HG03558 (cell line): Measurements from ENCODE around the gene IQSEC1.
A peak's percentile ranks its signal among the peaks of the same experiment; 100 is the strongest.

ENCODE experiments used
- ATAC-seq: cut with Tn5 transposase; IDR thresholded peaks from one replicate; pipeline ENCODE4 v1.9.1; 2021; ENCODE audit warnings: moderate number of reproducible peaks; ENCODE audit not compliant: unreplicated experiment; ENCODE audit errors: extremely low read depth

The IQSEC1 gene

DNA sequence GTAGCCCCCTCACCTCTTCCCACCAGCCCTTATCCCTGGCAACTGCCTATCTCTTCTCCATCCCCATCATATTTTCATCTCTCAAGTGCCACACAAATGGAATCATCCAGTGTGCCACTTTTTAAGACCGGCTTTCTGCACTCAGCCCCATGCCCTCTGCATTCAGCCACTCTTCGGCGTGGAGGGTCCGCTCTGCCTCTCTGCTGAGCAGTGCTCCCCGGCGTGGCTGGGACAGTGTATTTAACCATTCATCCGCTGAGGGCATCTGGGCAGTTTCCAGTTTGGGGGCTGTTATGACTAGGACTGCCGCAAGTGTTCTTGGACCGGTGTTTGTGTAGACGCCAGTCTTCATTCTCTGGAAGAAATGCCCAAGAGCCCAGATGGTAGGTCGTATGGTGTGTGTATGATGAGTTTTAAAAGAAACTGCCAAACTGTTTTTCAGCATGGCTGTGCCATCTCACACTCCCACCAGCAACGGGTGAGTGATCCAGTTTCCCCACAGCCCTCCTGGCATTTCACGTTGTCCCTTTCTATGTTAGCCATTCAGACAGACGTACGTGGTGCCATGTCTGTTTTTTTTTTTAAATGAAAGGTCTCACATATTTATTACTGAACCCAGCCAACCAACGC, 20.9 kb downstream of the IQSEC1 start:
- ATAC-seq, result no peak

DNA sequence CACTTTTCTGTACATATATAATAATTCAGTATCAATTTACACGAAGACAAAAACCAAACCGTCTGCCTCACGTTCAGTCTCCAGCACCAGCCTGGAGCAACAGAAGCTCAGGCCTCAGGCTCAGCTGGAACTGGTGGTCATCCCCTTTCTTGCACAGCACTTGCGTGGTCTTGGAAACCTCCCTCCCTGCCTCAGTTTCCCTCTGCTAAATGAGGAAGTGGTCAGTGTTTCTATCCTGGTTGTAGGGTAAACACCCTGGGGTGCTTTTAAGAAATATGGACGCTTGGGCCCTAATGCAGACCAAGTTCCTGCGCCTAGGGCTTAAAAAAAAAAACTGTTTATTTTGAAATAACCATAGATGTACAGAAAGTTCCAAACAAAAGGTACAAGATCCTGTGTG, 21.6 kb downstream of the IQSEC1 start:
- ATAC-seq, result no peak

DNA sequence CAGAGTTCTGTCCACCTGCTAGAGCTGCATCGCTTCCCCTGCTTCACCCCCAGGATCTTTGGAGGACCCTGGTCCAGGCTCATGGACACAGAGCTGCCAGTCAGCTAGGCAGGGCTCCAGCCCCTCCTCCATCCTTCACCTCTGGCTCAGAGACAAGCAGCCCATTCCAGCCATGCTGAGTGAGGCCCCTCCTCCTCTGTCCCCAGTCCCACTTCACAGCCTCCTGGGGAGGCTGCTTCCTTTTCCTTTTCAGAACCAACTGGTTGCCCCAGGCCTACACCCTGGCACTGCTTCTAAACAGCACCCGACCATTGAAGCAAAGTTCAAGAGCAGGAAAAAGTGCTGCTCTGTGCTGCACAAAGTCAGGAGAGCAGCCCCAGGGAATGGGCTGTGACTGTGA, 22.2 kb downstream of the IQSEC1 start:
- no peak for ATAC-seq

- ATAC-seq, result no peak
These were observed 22.8 kb downstream of the IQSEC1 start for GRCh38 chr3:13050446-13050845.

- ATAC-seq, result no peak
These were observed 23.8 kb downstream of the IQSEC1 start for GRCh38 chr3:13049400-13049799.

- no peak for ATAC-seq
These were observed 25.7 kb downstream of the IQSEC1 start for GRCh38 chr3:13047296-13048165.

DNA sequence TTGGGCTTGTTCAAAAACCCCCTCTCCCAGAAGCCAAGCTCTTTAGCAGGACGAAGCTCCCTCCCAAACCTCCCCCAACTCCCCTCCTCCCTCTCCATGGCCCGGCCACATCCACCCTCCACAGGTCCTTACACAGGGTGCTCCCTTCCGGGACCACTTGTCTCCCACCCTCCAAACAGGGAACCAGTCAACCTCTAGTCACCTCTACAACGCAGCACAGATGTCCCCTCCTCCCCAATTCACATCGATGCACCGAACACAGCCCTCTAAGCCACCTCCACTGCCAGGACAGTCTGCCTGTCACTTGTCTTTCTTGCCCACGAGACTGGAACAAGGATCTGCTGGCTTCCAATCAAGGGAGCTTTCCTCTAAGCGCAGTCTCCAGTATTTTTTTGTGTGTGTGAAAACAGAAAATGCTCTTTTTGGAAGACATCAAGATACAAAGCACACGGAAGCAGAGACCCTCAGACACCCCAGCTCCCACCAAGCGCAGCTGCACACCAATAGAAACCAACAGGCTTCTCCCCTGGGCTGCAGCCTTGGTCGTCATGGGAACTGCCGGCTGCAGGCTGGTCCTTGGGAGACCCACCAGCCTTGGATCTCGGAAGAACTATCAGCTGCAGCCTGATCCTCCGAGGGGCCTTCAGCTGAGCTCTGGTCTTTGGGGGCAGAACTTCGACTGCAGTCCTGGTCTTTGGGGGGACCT, 26.5 kb downstream of the IQSEC1 start:
- ATAC-seq, result peak; percentile 15

GRCh38 chr3:13045904-13046568, 27.2 kb downstream of the IQSEC1 start:
- ATAC-seq, result peak; percentile 69

- ATAC-seq, result no peak
These were observed 27.9 kb downstream of the IQSEC1 start for GRCh38 chr3:13045241-13045903.

DNA sequence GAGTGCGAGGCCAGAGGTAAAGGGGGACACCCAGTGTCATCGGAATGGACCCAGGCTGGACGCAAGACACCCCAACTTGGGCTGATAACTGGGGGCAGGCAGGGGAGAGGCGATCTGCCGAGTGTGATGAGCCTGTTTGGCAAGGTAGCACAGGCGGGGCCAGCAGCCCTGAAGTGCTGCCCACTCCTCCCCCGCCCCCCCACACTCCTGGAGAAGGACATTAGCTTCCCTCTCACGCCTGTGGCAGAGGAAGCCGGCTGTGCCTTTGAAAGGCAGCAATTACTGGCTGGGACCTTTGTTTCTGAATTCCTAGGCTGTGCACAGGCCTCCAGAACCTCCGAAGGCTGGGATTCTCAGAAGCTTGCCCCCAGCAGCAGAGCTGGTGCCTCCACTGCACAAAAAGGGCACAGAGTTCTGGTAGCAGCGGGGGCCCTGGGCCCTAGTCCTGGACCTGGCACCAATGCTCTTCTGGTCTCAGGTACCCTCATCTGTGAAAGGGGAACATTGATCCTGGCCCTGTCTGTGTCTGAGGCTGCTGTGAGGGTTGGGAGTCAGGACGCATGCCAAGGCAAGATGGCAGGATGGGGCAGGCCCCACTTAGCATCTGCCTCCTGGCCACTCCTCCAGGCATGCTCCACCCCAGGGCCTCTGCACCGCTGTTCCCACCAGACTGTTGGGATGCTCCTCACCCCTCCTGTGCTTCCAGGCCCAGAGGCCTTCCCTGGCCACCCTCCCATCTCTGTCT, 28.6 kb downstream of the IQSEC1 start:
- ATAC-seq, result no peak

DNA sequence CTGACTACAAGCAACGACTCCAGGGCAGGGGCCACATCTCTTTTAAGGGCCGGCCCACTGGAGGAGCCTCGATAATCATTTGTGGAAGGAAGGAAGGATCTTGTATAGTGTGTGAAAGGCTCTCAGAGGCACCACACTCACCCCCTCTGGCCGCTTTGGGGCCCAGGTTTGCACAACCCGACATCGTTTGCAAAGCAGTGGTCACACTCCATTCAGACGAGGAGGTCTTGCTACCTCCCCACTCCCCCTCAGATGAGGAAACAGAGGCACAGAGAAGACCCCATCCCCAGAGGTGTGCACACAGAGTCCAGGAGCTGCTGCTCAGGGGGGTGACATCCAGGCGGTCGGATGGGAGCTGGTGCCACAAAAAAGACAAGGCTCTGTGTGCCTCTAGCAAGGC, 29.6 kb downstream of the IQSEC1 start:
- no peak for ATAC-seq

GRCh38 chr3:13042715-13043271, 30.4 kb downstream of the IQSEC1 start:
- no peak for ATAC-seq

DNA sequence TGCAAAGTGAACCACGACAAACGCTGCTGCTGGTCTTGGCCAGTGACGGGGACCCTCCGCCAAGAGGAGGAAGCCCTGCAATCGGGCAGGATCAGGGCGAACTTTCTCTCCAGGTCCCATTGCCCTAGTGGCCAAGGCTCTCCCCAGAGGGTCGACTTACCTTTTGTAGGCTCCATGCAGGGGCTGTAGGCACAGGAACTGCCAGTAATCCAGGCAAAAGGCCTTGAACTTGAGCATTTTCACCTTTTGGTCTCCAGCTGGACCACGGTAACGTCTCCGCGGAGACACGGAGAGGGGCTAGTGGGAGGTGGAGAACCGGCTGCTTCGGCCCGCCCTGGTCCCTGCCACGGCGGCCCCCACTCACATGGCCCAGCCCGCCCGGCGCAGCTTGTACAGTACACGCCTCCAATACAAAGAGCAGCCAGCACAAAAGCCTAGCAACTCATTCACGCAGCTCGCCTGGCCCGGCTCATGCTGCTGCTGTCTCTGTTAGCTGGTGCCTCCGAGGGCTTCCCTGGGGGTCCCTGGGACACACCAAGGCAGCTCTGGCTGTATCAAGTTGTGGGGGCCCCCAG, 31.0 kb downstream of the IQSEC1 start:
- ATAC-seq, result no peak

DNA sequence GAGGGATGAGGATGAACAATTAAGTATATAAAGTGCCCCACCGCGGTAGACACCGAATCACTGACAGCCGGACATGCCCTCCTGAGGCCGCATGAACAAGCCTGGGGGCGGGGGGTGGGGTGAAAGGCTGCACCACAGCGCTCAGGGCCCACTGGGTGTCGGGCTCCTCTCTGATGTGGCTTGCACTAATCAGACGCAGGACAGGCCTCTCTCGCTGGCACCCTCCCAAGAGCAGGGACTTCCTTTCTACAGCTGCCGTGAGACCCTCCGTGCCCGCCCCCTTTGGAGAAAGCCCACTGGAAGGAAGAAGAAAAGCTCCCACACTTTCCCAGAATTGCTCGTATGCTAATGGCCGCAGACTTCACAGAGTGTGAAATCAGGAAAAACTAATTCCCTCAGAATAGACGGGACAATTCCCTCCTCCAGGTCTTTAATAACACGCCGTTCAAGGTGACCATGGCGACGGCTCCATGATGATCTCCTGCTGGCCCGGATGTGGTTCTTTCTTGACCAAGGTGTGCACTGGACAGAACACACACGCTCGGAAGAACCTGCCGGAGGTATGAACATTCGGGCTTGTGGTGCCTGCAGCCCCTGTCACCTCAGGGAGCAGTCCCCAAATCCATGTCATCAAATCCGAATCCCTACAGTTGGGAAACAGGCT, 32.0 kb downstream of the IQSEC1 start:
- ATAC-seq, result no peak

DNA sequence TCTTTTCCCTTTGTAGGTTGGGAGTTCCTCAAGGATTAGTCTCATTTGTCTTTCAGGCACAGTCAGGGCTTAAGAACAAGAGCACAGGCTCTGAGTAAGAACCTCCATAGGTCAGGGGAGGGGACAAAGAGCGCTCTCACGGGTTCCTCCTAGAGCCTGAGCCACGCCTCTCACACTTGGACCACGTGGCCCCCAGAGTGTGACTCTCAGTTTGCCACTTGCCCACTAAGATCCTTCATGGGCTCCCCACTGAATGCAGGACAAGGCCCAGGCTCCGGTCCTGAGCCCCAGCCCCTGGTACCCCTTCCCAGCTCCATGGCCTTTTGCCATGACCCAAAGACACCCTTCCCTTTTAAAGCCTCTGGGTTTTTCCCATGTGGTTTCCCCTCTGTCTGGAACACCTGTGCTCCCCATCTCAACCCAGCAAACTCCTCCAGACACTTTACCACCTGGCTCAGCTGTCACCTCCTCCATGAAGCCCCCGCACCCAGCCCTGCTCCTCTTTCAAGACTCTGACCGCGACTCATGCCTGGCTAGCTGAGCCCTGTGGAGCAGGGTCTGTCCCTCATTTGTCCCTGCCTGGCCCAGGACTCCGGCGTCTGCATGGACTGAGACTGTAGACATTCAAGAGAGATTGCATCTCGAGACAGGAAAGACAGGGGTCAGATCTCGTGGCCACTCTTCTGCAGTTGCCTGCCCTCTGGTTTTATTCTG, 32.7 kb downstream of the IQSEC1 start:
- no peak for ATAC-seq

GRCh38 chr3:13039213-13039896, 33.9 kb downstream of the IQSEC1 start:
- no peak for ATAC-seq

DNA sequence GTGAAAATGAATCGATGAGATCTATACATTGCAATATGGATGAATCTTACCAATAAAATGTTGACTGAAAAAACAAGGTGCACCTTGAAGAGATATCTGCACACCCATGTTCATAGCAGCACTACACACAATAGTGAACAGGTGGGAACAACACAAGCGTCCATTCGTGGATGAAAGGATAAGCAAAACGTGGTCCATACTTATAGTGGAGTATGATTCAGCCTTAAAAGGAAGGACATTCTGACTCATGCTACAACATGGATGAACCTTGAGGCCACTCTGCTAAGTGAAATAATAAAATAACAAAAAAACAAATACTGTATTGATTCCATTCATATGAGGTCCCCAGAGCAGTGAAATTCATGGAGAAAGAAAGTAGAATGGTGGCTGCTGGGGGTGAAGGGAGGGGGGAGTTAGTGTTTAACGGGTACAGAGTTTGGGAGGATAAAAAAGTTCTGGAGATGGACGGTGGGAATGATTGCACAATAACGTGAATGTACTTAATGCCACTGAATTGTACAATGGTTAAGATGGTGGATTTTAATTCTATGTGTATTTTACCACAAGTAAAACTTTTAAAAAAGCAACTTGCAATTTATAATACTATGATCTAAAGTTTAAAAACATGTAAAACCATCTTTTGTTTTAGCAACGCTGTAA, 35.6 kb downstream of the IQSEC1 start:
- ATAC-seq, result no peak
